ENCODE data around the gene SLC1A2.
A peak's percentile ranks its signal among the peaks of the same experiment; 100 is the strongest.

The SLC1A2 gene

GRCh38 chr11:35419184-35419829, at the start of gene SLC1A2:
TSS of gene SLC1A2 (minus strand) at chr11:35419558. CDS start at chr11:35418966, 592 bp downstream.
- DNase-seq: peak; percentile 74

- DNase-seq: no peak
Observed at GRCh38 chr11:35466058-35466457, 46.7 kb upstream of the SLC1A2 start.

- DNase-seq: peak; percentile 55
Observed at GRCh38 chr11:35464308-35464707, 45.0 kb upstream of the SLC1A2 start.

GRCh38 chr11:35463331-35463751, 44.0 kb upstream of the SLC1A2 start:
- DNase-seq: no peak

GRCh38 chr11:35461917-35462538, 42.7 kb upstream of the SLC1A2 start:
- DNase-seq: no peak

GRCh38 chr11:35459489-35459888, 40.1 kb upstream of the SLC1A2 start:
- DNase-seq: no peak

- no peak for DNase-seq
Observed at GRCh38 chr11:35458846-35459245, 39.5 kb upstream of the SLC1A2 start.

GRCh38 chr11:35454362-35454761, 35.0 kb upstream of the SLC1A2 start:
- DNase-seq: no peak

GRCh38 chr11:35436581-35437250, 17.4 kb upstream of the SLC1A2 start:
- no peak for DNase-seq

GRCh38 chr11:35433588-35433987, 14.2 kb upstream of the SLC1A2 start:
- DNase-seq: no peak

GRCh38 chr11:35432464-35432863, 13.1 kb upstream of the SLC1A2 start:
- DNase-seq: no peak

GRCh38 chr11:35427071-35427470, 7.7 kb upstream of the SLC1A2 start:
- DNase-seq: no peak

GRCh38 chr11:35426351-35426750, 7.0 kb upstream of the SLC1A2 start:
- DNase-seq: no peak

- DNase-seq: no peak
Observed at GRCh38 chr11:35425603-35426212, 6.3 kb upstream of the SLC1A2 start.

- no peak for DNase-seq
Observed at GRCh38 chr11:35424157-35424940, 5.0 kb upstream of the SLC1A2 start.

- no peak for DNase-seq
Observed at GRCh38 chr11:35420371-35420770, 1.0 kb upstream of the SLC1A2 start.

- peak; percentile 65 for DNase-seq
Observed at GRCh38 chr11:35419830-35420333, 524 bp upstream of the SLC1A2 start.

- DNase-seq: peak; percentile 66
Observed at GRCh38 chr11:35418282-35419183, 825 bp downstream of the SLC1A2 start.

- DNase-seq: no peak
Observed at GRCh38 chr11:35415487-35415886, 3.9 kb downstream of the SLC1A2 start.

- DNase-seq: no peak
Observed at GRCh38 chr11:35414776-35415175, 4.6 kb downstream of the SLC1A2 start.

- no peak for DNase-seq
Observed at GRCh38 chr11:35414311-35414710, 5.0 kb downstream of the SLC1A2 start.

GRCh38 chr11:35413598-35413997, 5.8 kb downstream of the SLC1A2 start:
- DNase-seq: no peak
